ENCODE results near the gene NAT8L. TPM values are rescaled to one million over a fixed set of nuclear protein-coding genes. Genes with fewer than 3 reads are reported as not detected.
A peak's percentile ranks its signal among the peaks of the same experiment; 100 is the strongest.

The NAT8L gene
- total and polyA plus RNA-seq, 8 donors, result 0.23 to 7.3 (median 4.5) TPM

GRCh38 chr4:2077537-2078460, 18.7 kb downstream of the NAT8L start:
- intact Hi-C loops (cut with DNase I), result no loop called here
- no peak for ATAC-seq

GRCh38 chr4:2078584-2078983, 19.5 kb downstream of the NAT8L start:
- ATAC-seq (no peak), DNase-seq (no peak)
- Histone ChIP-seq H3K4me1 (no peaks in the 10 kb centered on the region), H3K36me3 (no peaks in the 10 kb centered on the region), H3K27ac (no peak overlapping the region), H3K9me3 (no peaks in the 10 kb centered on the region), H3K27me3 (no peaks in the 10 kb centered on the region), H3K4me3 (no peak overlapping the region)
- intact Hi-C loops (cut with DNase I), result no loop called here
- TF ChIP-seq, protein P1, sequence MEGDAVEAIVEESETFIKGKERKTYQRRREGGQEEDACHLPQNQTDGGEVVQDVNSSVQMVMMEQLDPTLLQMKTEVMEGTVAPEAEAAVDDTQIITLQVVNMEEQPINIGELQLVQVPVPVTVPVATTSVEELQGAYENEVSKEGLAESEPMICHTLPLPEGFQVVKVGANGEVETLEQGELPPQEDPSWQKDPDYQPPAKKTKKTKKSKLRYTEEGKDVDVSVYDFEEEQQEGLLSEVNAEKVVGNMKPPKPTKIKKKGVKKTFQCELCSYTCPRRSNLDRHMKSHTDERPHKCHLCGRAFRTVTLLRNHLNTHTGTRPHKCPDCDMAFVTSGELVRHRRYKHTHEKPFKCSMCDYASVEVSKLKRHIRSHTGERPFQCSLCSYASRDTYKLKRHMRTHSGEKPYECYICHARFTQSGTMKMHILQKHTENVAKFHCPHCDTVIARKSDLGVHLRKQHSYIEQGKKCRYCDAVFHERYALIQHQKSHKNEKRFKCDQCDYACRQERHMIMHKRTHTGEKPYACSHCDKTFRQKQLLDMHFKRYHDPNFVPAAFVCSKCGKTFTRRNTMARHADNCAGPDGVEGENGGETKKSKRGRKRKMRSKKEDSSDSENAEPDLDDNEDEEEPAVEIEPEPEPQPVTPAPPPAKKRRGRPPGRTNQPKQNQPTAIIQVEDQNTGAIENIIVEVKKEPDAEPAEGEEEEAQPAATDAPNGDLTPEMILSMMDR (IDR thresholded peaks at IDR 0.05), result no peak

More at GRCh38 chr4:2077537-2078460, 18.7 kb downstream of the NAT8L start:
- Histone ChIP-seq H3K4me3 (no peak overlapping the region), H3K27me3 (no peaks in the 10 kb centered on the region), H3K4me1 (no peaks in the 10 kb centered on the region), H3K27ac (no peak overlapping the region), H3K36me3 (no peaks in the 10 kb centered on the region), H3K9me3 (no peaks in the 10 kb centered on the region)
- no peak for DNase-seq
- TF ChIP-seq, protein P1 (IDR thresholded peaks at IDR 0.05), result no peak

GRCh38 chr4:2079006-2079405, 19.9 kb downstream of the NAT8L start:
- Histone ChIP-seq H3K27me3 (no peaks in the 10 kb centered on the region), H3K4me3 (no peak overlapping the region), H3K9me3 (no peaks in the 10 kb centered on the region), H3K4me1 (no peaks in the 10 kb centered on the region), H3K27ac (no peak overlapping the region), H3K36me3 (no peaks in the 10 kb centered on the region)
- no peak for DNase-seq
- intact Hi-C loops (cut with DNase I), result no loop called here
- no peak for ATAC-seq
- TF ChIP-seq, protein P1 (IDR thresholded peaks at IDR 0.05), result no peak

DNA sequence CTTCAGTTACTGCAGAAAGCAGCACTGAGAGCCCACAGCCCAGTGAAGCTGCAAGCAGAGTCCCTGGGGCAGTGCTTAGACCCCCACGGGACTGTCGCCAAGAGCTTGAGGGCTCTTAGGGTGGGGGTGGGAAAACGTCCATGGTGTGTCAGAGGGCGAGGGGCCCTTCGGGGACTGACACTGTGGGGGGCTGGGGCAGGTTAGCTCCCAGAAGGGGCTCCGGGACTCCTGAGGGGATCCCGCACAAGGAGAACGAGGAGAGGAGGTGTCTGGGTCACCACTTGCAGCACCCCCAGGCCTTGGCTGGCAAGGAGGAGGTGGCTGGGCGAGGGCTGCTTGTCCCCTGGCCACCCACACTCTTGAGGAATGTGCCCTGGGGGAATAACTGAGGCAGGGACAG, 20.8 kb downstream of the NAT8L start:
- TF ChIP-seq, protein P1 (IDR thresholded peaks at IDR 0.05), result no peak
- DNase-seq (peak in 1 of 4 donors; percentile 24), ATAC-seq (no peak)
- Histone ChIP-seq H3K9me3 (no peaks in the 10 kb centered on the region), H3K36me3 (no peaks in the 10 kb centered on the region), H3K27me3 (no peaks in the 10 kb centered on the region), H3K4me3 (no peak overlapping the region), H3K4me1 (no peaks in the 10 kb centered on the region), H3K27ac (no peak overlapping the region)
- intact Hi-C loops (cut with DNase I), result no loop called here

DNA sequence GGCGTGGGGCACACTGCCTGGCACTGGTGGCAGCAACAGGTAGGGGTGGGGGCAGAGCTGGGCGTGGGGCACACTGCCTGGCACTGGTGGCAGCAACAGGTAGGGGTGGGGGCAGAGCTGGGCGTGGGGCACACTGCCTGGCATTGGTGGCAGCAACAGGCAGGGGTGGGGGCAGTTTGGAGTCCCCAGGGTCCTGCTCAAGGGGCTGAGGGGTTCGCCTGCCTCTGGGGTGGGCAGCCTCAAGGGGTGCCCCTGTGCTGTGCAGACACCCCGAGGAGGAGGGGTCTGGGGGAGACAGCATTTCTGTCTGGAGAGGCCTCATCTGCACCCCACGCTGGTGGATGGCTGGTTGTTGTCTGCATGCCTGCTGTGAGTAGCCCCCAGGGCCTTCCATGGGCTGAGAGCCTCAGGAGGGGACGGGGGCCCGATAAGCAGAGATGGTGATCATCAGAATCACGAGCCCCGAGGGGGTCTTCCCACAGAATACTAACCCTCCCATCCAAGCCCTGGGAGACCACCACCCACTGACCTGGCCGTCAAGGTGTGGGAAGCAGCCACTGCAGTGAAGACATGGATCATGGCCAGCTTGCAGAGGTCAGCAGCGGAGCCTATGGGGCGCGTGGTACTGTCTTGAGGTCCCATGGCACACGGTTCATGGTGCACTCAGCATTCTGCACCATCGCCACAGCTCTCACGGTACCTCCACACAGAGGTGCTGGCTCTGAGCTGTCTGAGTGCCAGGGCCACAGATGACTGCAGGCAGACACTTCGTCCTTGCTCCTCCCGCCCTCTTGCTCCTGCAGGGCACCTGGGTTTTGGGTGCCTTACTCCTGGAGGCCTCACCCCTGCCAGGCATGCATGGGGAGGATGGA, 21.5 kb downstream of the NAT8L start:
- DNase-seq, result peak in 2 of 4 donors; percentile 22 to 60
- Histone ChIP-seq H3K9me3 (no peaks in the 10 kb centered on the region), H3K27ac (no peak overlapping the region), H3K27me3 (no peaks in the 10 kb centered on the region), H3K36me3 (no peaks in the 10 kb centered on the region), H3K4me3 (no peak overlapping the region), H3K4me1 (no peaks in the 10 kb centered on the region)
- intact Hi-C loops (cut with DNase I), result no loop called here
- ATAC-seq, result peak; percentile 28
- TF ChIP-seq, protein P1 (IDR thresholded peaks at IDR 0.05), result no peak

Measured in left lung (tissue), 10 donors.